Measurements from ENCODE around the gene RPS6KL1.

DNA sequence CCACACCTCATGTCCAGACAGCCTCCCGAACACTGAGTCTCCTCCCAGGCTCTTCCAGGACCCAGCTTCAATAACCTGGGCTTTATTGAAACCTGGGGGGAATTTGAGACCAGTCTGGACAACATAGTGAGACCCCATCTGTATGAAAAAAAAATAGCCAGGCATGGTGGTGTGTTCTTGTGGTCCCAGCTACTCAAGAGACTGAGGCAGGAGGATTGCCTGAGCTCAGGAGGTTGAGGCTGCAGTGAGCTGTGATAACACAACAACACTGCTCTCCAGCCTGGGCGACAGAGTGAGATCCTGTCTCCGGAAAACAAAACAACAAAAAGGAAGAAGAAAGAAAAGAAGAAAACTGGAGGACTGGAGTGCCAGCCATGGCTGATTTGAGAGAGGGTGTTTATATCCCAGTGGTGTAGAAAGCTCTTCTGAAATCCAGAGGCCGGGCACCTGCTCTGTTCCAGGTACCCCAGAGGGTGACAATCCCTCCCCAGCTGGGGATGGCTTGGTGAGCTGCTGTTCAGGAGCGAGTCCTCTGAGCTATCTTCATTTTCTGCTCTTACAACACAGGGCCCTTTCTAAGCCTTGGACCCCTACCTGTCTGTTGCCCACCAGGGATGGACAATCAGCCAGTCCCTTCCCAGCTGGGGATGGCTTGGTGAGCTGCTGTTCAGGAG is 38.3 kb upstream of the RPS6KL1 start:
- TF ChIP-seq, protein P1, sequence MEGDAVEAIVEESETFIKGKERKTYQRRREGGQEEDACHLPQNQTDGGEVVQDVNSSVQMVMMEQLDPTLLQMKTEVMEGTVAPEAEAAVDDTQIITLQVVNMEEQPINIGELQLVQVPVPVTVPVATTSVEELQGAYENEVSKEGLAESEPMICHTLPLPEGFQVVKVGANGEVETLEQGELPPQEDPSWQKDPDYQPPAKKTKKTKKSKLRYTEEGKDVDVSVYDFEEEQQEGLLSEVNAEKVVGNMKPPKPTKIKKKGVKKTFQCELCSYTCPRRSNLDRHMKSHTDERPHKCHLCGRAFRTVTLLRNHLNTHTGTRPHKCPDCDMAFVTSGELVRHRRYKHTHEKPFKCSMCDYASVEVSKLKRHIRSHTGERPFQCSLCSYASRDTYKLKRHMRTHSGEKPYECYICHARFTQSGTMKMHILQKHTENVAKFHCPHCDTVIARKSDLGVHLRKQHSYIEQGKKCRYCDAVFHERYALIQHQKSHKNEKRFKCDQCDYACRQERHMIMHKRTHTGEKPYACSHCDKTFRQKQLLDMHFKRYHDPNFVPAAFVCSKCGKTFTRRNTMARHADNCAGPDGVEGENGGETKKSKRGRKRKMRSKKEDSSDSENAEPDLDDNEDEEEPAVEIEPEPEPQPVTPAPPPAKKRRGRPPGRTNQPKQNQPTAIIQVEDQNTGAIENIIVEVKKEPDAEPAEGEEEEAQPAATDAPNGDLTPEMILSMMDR (IDR thresholded peaks at IDR 0.05), result no peak
- no peak for TF ChIP-seq EZH2phosphoT487 (IDR thresholded peaks at IDR 0.05)

Data from neural progenitor cell (in vitro differentiated cells).